WTC11 (cell line): ENCODE data around the gene ZNF672. TPM values are rescaled to one million over a fixed set of nuclear protein-coding genes. Genes with fewer than 3 reads are reported as not detected.

ENCODE experiments used
- ATAC-seq: fragments of 200-7000 bp; cut with Tn5 transposase; 2 replicates; pipeline ENCODE4 v1.10.0; 2021; ENCODE audit warnings: mild to moderate bottlenecking, moderate library complexity
- CTCF ChIA-PET: fragments of 300-600 bp; sonication (Branson Sonifier 250); formaldehyde crosslinking; loops from one replicate; lab custom pipeline; 2021; ENCODE audit warnings: antibody characterized with exemption; lab: Charles Lee
- POLR2A ChIA-PET: fragments of 350-600 bp; sonication (Branson Sonifier 250); formaldehyde crosslinking; loops from one replicate; lab custom pipeline; 2021; ENCODE audit warnings: antibody characterized with exemption; lab: Charles Lee
- DNase-seq: peaks from one replicate; pipeline ENCODE4 v3.0.0; 2021; ENCODE audit warnings: low spot score
- H3K27ac Mint-ChIP-seq: 2 replicates; pipeline ENCODE4 v1.8.0; 2021; ENCODE audit warnings: mixed read lengths
- H3K27me3 Mint-ChIP-seq: 2 replicates; pipeline ENCODE4 v1.8.0; 2021; ENCODE audit warnings: low read depth, mild to moderate bottlenecking, moderate library complexity, mixed read lengths
- H3K36me3 Mint-ChIP-seq: 2 replicates; pipeline ENCODE4 v1.8.0; 2021; ENCODE audit warnings: mixed read lengths
- H3K4me1 Mint-ChIP-seq: 2 replicates; pipeline ENCODE4 v1.8.0; 2022; ENCODE audit warnings: mixed read lengths
- H3K4me3 Mint-ChIP-seq: 2 replicates; pipeline ENCODE4 v1.8.0; 2021; ENCODE audit warnings: mild to moderate bottlenecking, moderate library complexity, mixed read lengths
- H3K9me3 Mint-ChIP-seq: 2 replicates; pipeline ENCODE4 v1.8.0; 2021; ENCODE audit warnings: mixed read lengths
- ATF6 ChIP-seq: sonication (generic); formaldehyde crosslinking; IDR thresholded peaks from 2 replicates; pipeline ENCODE4 v1.8.1; 2023; ENCODE audit warnings: mild to moderate bottlenecking, missing genetic modification reagents
- CBFB ChIP-seq: sonication (generic); formaldehyde crosslinking; IDR thresholded peaks from 2 replicates; pipeline ENCODE4 v1.8.1; 2022; ENCODE audit warnings: mild to moderate bottlenecking, low read depth, missing genetic modification reagents
- CDX4 ChIP-seq: fragments of 250-450 bp; sonication (Bioruptor Pico); IDR thresholded peaks from 2 replicates; pipeline ENCODE4 v1.9.0; 2021; ENCODE audit warnings: moderate library complexity, mild to moderate bottlenecking, inconsistent platforms, borderline replicate concordance
- CREB1 ChIP-seq: sonication (generic); formaldehyde crosslinking; IDR thresholded peaks from 2 replicates; pipeline ENCODE4 v1.8.0; 2023; ENCODE audit warnings: mild to moderate bottlenecking, missing genetic modification reagents
- ERG ChIP-seq: fragments of 250-450 bp; sonication (Bioruptor Pico); IDR thresholded peaks from 2 replicates; pipeline ENCODE4 v1.8.0; 2021; ENCODE audit warnings: mild to moderate bottlenecking
- ETV6 ChIP-seq: sonication (generic); formaldehyde crosslinking; IDR thresholded peaks from 2 replicates; pipeline ENCODE4 v1.8.1; 2022; ENCODE audit warnings: mild to moderate bottlenecking, missing genetic modification reagents
- FOXP4 ChIP-seq: sonication (generic); formaldehyde crosslinking; IDR thresholded peaks from 2 replicates; pipeline ENCODE4 v1.8.0; 2022; ENCODE audit warnings: mild to moderate bottlenecking, missing genetic modification reagents
- GABPB1 ChIP-seq: sonication (generic); formaldehyde crosslinking; IDR thresholded peaks from 2 replicates; pipeline ENCODE4 v1.8.1; 2023; ENCODE audit warnings: mild to moderate bottlenecking, missing genetic modification reagents
- JUN ChIP-seq: sonication (generic); formaldehyde crosslinking; IDR thresholded peaks from 2 replicates; pipeline ENCODE4 v1.8.0; 2023; ENCODE audit warnings: mild to moderate bottlenecking, missing genetic modification reagents
- MXD4 ChIP-seq: fragments of 250-450 bp; sonication (Bioruptor Pico); IDR thresholded peaks from 2 replicates; pipeline ENCODE4 v1.8.0; 2021; ENCODE audit warnings: mild to moderate bottlenecking, moderate library complexity, borderline replicate concordance
- MYBL2 ChIP-seq: sonication (generic); formaldehyde crosslinking; IDR thresholded peaks from 2 replicates; pipeline ENCODE4 v1.8.1; 2023; ENCODE audit warnings: mild to moderate bottlenecking, moderate library complexity, missing genetic modification reagents
- RELA ChIP-seq: sonication (generic); formaldehyde crosslinking; IDR thresholded peaks from 2 replicates; pipeline ENCODE4 v1.8.1; 2022; ENCODE audit warnings: missing genetic modification reagents, mild to moderate bottlenecking, borderline replicate concordance
- SMAD3 ChIP-seq: sonication (generic); formaldehyde crosslinking; IDR thresholded peaks from 2 replicates; pipeline ENCODE4 v1.8.0; 2022; ENCODE audit warnings: missing genetic modification reagents, mild to moderate bottlenecking, borderline replicate concordance
- TEAD4 ChIP-seq: sonication (generic); formaldehyde crosslinking; IDR thresholded peaks from 2 replicates; pipeline ENCODE4 v1.8.0; 2022; ENCODE audit warnings: mild to moderate bottlenecking, missing genetic modification reagents
- TP53 ChIP-seq: sonication (generic); formaldehyde crosslinking; IDR thresholded peaks from 2 replicates; pipeline ENCODE4 v1.8.1; 2023; ENCODE audit warnings: mild to moderate bottlenecking, missing genetic modification reagents
- ZMAT4 ChIP-seq: fragments of 250-450 bp; sonication (Bioruptor Pico); IDR thresholded peaks from 2 replicates; pipeline ENCODE4 v1.9.0; 2021; ENCODE audit warnings: mild to moderate bottlenecking
- ZNF263 ChIP-seq: sonication (generic); formaldehyde crosslinking; IDR thresholded peaks from 2 replicates; pipeline ENCODE4 v1.8.1; 2022; ENCODE audit warnings: low read depth, mild to moderate bottlenecking, moderate library complexity, missing genetic modification reagents
- ZNF281 ChIP-seq: sonication (generic); formaldehyde crosslinking; IDR thresholded peaks from 2 replicates; pipeline ENCODE4 v1.8.0; 2023; ENCODE audit warnings: mild to moderate bottlenecking, missing genetic modification reagents
- ZNF532 ChIP-seq: fragments of 250-450 bp; sonication (Bioruptor Pico); IDR thresholded peaks from 2 replicates; pipeline ENCODE4 v1.9.0; 2021; ENCODE audit warnings: mild to moderate bottlenecking, borderline replicate concordance
- total RNA-seq: library from RNA; stranded (reverse); gene quantifications from 3 replicates; pipeline ENCODE4 v1.2.3, GENCODE V29; 2021

Gene ZNF672
- total RNA-seq, 1 experiment from 2014 or later = 37.9 TPM

GRCh38 chr1:248890549-248891498, 52.8 kb downstream of the ZNF672 start (continued):
- TF ChIP-seq ZNF281 (CRISPR knock-in tag) = no peak
- no peak for TF ChIP-seq ATF6
- no peak for TF ChIP-seq TP53
- TF ChIP-seq ZNF532 = no peak
- no peak for TF ChIP-seq MYBL2 (CRISPR knock-in tag)
- no peak for TF ChIP-seq ERG (CRISPR knock-in tag)
- TF ChIP-seq SMAD3 (CRISPR knock-in tag) = no peak

GRCh38 chr1:248891758-248892157, 53.7 kb downstream of the ZNF672 start:
- H3K9me3 Mint-ChIP-seq = no peaks in the 10 kb centered on the region
- ChIA-PET POLR2A (no interaction called here), CTCF (interaction anchor here (1.0 kb wide), 1 partner anchor 9 kb away, joined by 3 read pairs; no protein-coding TSS in a partner anchor)
- no peak for ATAC-seq
- H3K36me3 Mint-ChIP-seq = no peaks in the 10 kb centered on the region
- no peak overlapping the region for H3K4me3 Mint-ChIP-seq
- H3K27ac Mint-ChIP-seq = no peak overlapping the region
- peaks cover 9% of the 10 kb centered on the region for H3K27me3 Mint-ChIP-seq
- DNase-seq = no peak
- H3K4me1 Mint-ChIP-seq = peaks cover 14% of the 10 kb centered on the region
- TF ChIP-seq CBFB (CRISPR knock-in tag) (no peak), CREB1 (CRISPR knock-in tag) (no peak), ZMAT4 (CRISPR knock-in tag) (no peak), ERG (CRISPR knock-in tag) (no peak), ZNF263 (no peak), RELA (no peak), MXD4 (CRISPR knock-in tag) (no peak), CDX4 (CRISPR knock-in tag) (no peak), TEAD4 (no peak), FOXP4 (CRISPR knock-in tag) (no peak), JUN (CRISPR knock-in tag) (no peak), GABPB1 (CRISPR knock-in tag) (no peak), ETV6 (CRISPR knock-in tag) (no peak)
